ENCODE results near the gene RALGPS1.
"Not testable (repeated sequence)": the region's sequence is repeated elsewhere in the genome, so short reads cannot be mapped to it uniquely, and the experiment has no call there.

Gene RALGPS1

GRCh38 chr9:126989847-126990842, 75.6 kb downstream of the RALGPS1 start:
- DNase-seq = no peak

- no peak for DNase-seq
Measured at GRCh38 chr9:126991183-126991582, 76.6 kb downstream of the RALGPS1 start.

DNA sequence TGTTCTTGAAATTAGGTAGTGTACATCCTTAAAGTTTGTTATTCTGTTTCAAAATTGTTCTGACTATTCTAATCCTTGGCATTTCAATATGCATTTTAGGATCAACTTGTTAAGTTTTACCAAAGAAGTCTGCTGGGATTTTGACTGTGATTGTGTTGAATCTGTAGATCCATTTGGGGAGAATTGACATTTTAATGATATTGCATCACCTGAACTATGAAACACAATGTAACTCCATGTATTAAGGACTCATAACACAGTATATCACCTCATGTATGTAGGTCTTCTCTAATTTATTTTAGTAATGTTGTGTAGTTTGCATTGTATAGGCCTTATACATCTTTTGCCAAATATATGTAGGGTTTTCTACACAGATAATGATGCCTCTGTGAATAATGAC, 77.8 kb downstream of the RALGPS1 start:
- no peak for DNase-seq

- no peak for DNase-seq
Measured at GRCh38 chr9:126999315-127000068, 84.9 kb downstream of the RALGPS1 start.

DNA sequence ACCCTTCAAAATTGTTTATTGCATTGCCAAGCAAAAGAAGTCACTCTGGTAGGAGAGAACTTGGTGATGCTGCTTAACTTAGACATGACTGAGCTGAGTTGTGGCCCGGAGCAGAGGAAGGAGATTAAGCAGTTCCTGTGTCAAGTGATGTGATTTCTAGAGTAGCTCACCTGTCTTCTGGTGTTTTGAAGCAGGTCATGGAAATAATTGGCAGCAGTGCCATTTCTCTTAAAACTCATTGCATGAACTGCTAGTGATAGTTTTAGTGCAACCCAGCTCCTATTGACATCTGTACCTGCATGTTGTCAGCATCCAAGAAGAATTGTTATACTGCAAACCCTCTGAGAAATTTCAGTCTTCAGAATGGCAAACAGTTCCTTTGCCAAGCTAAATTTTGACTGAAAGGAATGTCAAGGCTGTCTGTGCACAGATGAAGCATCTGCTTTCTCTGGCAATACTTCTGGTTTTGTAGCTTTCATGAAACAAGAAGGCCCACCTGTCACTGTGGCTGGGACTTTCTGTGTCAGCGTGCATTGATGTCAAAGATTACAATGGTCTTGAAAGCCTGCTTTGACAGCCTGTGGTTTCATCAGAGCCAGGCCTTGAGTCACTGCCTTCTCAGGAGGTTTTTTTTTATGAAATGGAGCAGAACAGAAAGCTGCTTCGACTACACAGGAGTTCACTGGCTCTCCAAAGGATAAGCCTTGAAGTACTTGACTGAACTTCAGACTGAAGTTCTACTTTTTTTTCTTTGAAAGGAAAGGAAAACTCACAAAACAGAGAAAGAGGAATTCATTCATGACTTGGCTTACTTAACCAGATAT, 90.6 kb downstream of the RALGPS1 start:
- DNase-seq = no peak

GRCh38 chr9:127005770-127006314, 91.3 kb downstream of the RALGPS1 start:
- no peak for DNase-seq

DNA sequence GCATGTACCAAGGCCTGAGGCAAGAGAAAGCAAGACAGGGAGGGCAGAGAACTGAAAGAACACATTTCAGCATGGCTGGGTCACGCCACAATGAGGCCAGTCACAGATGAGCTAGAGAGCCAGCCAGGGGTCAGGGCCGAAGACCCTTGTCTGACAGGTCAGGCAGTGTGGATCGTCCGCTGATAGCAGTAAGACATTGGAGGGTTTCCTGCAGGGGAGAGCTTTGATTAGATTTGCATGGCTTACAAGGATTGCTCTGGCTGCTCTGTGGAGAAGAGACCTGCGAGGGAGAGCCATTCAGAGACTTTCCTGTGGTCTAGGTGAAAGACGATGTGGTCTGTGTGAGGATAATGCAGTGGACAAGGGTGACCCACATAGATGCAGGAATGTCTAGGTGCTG, 93.1 kb downstream of the RALGPS1 start:
- DNase-seq = no peak

DNA sequence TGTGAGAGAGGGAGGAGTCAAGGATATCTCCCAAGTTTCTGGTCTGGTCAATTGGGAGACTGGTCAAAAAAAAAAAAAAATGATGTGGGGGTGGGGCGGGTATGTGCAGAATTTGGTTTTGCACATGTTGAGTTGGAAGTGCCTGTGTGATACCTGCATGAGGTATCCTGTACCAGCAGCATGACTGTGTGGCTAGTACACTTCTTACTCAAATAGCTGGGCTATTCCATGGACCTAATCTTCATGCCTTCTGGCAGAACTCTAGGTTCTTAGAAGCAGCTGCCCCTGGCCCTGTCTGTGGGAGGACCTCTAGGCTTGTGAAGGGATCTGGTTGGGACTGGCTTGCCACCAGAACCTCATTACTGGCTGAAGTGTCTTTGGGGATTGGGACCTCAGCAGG, 93.5 kb downstream of the RALGPS1 start:
- DNase-seq = no peak

DNA sequence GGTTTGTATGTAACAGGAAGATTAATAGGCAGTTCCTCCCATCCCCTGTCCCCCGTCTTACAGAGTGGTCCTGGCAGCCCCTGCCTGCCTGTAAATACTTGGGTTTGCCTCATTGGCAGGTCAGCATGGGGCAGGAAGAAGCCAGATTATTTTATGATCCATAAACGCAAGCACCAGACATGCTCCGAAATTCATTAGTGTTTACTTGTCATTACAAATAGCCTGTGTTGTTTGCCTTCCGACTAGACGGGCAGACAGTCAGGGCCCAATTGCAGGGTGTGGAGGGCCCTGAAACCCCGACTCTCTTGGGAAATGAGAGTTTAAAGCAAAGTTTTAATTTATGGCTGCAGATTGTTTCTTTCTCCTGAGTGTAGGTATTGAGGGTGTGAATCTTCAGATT, 97.2 kb downstream of the RALGPS1 start:
- DNase-seq = no peak

DNA sequence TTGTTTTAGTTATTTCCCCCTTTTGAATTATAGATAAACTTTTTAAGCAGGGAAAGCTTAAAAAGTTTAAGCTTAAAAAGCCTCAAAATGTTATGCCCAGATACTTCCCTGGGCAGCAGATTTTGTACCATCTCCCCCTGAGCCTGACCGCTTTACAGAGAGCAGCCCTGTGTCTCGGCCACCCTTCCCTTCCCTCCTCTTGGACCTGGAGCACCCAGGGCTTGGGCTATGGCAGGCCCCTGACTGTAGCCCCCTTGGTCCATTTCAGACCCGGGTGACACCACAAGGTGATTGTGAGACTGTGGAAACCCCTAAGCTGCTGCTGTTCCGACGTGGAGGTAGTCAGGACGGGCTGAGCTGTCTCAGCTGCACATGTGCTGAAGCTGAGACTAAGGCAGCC, 97.7 kb downstream of the RALGPS1 start:
- no peak for DNase-seq

- DNase-seq = no peak
Measured at GRCh38 chr9:127013597-127013996, 99.0 kb downstream of the RALGPS1 start.

DNA sequence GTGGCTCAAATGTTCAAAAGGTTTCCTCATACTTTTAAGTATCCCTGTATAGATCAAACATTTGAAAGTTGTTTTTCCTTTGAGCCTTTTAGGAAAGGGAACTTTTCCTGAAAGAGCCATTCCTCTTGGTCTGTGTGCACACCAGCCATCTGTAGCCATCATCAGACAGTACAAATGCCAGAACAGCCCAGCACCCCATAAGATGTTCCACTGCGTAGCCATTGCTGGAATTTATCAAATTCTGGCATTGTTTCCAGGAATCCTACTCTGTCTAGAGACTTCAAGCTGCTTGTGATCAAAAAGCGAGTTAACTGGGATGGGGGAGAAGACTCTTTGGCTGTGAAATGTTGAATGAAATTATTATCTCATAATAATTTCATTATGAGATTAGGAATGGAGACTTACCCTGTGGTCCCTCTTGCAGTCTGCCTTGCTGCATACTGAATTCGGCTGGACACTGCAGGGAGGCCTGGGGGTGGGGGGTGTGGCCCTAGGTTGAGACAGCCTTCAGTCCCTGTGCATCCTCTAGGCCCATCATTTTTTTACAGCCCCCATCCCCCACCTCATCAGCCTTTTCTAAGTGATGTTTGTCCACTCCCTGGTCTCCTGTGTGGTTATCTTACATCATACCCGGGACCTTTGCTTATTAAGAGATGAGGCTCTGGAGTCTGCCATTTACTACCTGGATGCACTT, 99.8 kb downstream of the RALGPS1 start:
- no peak for DNase-seq

GRCh38 chr9:127014910-127015540, 100.4 kb downstream of the RALGPS1 start:
- DNase-seq = no peak

DNA sequence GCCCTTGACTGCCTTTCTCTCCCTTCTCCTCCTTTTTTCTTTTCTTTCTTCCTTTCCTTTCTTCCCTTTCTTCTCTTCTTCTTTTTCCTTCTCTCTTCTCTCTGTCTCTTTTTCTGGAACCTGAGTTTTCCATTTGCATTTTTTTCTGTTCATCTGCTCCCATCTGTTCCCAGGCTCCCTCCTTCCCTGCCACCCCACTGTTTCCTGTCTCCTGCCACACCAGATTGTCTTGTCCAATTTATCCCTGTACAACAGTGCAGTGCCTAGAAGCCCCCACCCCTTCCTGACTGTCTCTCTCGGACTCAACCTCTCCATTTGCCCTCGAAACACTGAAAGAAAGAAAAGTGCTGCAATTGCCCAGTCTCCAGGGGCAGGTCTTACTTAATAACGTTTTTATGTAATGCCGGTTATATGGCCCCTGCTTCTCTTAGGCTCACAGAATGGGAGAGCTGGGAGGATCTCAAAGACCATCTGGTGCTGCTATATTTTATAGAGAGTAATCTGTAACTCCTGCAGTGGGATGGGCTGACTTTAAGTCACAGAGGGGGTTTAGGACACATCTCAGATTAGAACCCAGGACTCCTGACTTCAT, 101.4 kb downstream of the RALGPS1 start:
- no peak for DNase-seq

- not testable (repeated sequence) for DNase-seq
Measured at GRCh38 chr9:127017979-127018378, 103.4 kb downstream of the RALGPS1 start.

GRCh38 chr9:127018935-127019334, 104.4 kb downstream of the RALGPS1 start:
- DNase-seq = no peak

DNA sequence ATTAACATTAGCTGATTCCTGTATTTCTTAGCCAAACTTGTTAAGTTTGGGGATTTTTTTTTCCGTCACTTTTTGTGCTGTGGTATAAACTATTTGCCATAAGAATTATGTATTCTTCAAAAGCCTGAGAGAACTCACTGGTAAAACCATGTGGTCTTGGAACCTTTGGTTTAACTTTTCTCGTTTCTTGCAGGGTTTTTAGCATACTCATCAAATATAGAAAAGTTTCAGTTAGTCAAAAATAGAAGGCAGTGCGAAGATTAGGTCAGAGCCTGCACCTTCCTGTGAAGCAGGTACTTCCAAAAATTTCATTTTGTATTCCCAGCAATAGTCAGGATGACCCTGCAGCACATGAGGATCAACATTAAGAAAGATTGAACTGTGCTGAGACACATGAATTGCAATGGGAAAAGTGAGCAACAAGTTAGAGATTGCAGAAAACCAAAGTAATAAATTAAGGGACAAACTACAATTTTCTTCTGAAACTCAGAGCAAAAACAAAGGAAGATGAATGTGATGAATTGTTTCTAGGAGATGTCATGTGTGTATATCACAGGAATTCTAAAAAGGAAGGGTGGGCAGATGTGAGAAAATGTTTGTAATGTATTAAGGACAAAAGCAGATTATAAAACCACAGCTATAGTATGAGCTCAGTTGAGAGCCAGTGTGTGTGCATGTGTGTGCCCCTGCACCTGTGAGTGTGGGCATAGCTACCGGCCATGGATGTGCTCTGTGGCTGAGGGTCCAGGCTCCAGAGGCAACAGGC, 105.6 kb downstream of the RALGPS1 start:
- no peak for DNase-seq

DNA sequence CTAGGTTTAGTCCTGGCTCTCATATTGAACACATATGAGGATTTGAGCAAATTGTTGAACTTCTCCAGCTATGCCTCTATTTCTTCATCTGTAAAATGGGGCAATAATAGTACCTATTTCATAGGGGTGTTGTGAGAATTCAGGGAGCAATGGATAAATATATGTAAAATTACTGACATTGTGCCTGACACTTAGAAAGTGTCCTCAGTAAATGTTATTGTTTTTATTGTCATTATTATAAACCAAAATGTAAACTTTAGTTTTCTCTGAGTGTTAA, 106.2 kb downstream of the RALGPS1 start:
- DNase-seq = no peak

DNA sequence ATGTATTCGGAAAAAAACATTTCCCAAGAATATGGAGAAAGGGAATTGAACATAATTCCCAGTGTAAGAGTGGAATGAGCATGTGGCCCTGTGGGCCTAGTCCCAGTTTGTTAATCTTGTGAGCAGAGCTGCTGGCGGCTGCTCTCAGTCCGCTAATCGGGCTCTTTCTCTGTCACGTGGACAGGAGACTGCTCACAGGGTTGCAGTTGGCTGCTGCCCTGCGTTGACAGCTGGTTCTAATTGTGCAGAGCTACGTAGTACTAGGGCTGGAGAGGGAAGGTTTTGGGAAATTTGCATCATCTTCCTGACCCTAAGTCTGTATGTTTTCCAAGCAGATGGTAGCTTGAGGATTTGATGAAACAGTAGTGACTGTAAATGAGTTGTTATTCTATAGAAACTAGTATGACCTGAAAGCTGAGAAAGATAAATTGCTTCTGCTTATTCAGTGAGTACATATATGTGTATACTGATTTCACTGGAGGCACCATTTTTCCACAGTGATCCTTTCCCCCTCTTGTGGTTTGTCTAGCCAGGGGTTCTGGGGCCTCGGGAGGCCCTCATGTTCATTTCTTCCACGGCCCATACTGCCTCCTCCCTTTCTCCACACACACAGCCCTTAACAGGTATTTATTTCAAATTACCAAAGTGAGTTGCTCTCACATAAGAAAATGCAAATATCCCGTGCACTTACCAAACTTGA, 107.2 kb downstream of the RALGPS1 start:
- DNase-seq = no peak

Data from COR-L47 (cell line).